ENCODE measurements around the gene FKBP1B. TPM values are rescaled to one million over a fixed set of nuclear protein-coding genes. Genes with fewer than 3 reads are reported as not detected.

FKBP1B gene
- total RNA-seq, 1 experiment from 2014 or later = 58.6 TPM

DNA sequence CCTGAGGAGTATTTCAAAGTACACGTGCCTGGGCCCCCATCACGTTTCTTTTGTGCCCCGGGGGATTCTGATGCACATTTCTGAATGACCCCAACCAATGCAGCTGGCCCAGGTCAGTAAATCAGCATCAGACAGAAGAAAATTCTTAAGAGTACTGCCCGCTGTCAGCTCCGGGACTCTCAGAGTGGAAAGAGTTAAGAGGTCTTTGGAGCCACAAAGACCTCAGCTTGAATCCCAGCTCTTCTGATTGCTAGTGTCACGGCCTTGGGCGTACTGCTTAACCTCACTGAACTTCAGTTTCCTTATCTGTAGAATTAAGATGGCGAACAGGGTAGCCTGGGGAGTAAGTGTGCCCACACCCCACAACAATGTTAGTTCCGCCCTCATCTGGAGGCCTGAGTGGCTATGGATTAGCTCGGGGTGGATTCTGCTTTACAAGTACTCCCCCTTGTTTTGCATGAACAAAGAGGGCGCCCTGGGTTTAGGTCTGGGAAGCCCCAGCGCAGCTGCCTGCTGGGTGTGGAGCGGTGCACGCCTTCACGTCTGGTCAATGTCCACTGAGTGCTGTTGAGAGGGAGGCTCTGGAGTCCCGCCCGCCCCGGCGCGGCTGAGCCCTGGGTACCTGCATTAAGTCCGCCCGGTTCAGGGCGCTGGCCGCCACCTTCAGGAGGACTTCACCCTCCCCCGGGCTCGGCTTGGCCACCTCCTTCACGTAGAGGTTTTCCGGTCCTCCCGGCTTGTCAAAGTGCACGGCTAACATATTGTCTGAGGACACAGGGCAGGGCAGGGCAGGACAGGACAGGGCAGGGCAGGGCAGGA lies 34.2 kb downstream of the FKBP1B start (continued):
- TF ChIP-seq, protein P1, sequence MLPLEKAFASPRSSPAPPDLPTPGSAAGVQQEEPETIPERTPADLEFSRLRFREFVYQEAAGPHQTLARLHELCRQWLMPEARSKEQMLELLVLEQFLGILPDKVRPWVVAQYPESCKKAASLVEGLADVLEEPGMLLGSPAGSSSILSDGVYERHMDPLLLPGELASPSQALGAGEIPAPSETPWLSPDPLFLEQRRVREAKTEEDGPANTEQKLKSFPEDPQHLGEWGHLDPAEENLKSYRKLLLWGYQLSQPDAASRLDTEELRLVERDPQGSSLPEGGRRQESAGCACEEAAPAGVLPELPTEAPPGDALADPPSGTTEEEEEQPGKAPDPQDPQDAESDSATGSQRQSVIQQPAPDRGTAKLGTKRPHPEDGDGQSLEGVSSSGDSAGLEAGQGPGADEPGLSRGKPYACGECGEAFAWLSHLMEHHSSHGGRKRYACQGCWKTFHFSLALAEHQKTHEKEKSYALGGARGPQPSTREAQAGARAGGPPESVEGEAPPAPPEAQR (CRISPR knock-in tag; IDR thresholded peaks at IDR 0.05) = no peak
- TF ChIP-seq RORB (CRISPR knock-in tag; IDR thresholded peaks at IDR 0.05) (no peak), ZNF263 (CRISPR knock-in tag; IDR thresholded peaks at IDR 0.05; ENCODE audit: low read depth) (no peak), ZNF121 (CRISPR knock-in tag; IDR thresholded peaks at IDR 0.05) (peak; percentile 100), ZNF423 (CRISPR knock-in tag; IDR thresholded peaks at IDR 0.05) (no peak), ZNF219 (CRISPR knock-in tag; IDR thresholded peaks at IDR 0.05; ENCODE audit: borderline replicate concordance) (0 out of 2 replicates have a peak, but pooled peaks have one; percentile 53)
- TF ChIP-seq, protein P2, sequence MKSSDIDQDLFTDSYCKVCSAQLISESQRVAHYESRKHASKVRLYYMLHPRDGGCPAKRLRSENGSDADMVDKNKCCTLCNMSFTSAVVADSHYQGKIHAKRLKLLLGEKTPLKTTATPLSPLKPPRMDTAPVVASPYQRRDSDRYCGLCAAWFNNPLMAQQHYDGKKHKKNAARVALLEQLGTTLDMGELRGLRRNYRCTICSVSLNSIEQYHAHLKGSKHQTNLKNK (CRISPR knock-in tag; IDR thresholded peaks at IDR 0.05) = no peak
- TF ChIP-seq, protein P3, sequence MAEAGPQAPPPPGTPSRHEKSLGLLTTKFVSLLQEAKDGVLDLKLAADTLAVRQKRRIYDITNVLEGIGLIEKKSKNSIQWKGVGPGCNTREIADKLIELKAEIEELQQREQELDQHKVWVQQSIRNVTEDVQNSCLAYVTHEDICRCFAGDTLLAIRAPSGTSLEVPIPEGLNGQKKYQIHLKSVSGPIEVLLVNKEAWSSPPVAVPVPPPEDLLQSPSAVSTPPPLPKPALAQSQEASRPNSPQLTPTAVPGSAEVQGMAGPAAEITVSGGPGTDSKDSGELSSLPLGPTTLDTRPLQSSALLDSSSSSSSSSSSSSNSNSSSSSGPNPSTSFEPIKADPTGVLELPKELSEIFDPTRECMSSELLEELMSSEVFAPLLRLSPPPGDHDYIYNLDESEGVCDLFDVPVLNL (CRISPR knock-in tag; IDR thresholded peaks at IDR 0.05; ENCODE audit: borderline replicate concordance, low read depth) = no peak
- TF ChIP-seq, protein P4, sequence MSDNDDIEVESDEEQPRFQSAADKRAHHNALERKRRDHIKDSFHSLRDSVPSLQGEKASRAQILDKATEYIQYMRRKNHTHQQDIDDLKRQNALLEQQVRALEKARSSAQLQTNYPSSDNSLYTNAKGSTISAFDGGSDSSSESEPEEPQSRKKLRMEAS (CRISPR knock-in tag; IDR thresholded peaks at IDR 0.05) = peak; percentile 74
- TF ChIP-seq, protein P5, sequence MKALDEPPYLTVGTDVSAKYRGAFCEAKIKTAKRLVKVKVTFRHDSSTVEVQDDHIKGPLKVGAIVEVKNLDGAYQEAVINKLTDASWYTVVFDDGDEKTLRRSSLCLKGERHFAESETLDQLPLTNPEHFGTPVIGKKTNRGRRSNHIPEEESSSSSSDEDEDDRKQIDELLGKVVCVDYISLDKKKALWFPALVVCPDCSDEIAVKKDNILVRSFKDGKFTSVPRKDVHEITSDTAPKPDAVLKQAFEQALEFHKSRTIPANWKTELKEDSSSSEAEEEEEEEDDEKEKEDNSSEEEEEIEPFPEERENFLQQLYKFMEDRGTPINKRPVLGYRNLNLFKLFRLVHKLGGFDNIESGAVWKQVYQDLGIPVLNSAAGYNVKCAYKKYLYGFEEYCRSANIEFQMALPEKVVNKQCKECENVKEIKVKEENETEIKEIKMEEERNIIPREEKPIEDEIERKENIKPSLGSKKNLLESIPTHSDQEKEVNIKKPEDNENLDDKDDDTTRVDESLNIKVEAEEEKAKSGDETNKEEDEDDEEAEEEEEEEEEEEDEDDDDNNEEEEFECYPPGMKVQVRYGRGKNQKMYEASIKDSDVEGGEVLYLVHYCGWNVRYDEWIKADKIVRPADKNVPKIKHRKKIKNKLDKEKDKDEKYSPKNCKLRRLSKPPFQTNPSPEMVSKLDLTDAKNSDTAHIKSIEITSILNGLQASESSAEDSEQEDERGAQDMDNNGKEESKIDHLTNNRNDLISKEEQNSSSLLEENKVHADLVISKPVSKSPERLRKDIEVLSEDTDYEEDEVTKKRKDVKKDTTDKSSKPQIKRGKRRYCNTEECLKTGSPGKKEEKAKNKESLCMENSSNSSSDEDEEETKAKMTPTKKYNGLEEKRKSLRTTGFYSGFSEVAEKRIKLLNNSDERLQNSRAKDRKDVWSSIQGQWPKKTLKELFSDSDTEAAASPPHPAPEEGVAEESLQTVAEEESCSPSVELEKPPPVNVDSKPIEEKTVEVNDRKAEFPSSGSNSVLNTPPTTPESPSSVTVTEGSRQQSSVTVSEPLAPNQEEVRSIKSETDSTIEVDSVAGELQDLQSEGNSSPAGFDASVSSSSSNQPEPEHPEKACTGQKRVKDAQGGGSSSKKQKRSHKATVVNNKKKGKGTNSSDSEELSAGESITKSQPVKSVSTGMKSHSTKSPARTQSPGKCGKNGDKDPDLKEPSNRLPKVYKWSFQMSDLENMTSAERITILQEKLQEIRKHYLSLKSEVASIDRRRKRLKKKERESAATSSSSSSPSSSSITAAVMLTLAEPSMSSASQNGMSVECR (CRISPR knock-in tag; IDR thresholded peaks at IDR 0.05; ENCODE audit: borderline replicate concordance) = peak; percentile 47; the same call in 1 of the 2 replicates

DNA sequence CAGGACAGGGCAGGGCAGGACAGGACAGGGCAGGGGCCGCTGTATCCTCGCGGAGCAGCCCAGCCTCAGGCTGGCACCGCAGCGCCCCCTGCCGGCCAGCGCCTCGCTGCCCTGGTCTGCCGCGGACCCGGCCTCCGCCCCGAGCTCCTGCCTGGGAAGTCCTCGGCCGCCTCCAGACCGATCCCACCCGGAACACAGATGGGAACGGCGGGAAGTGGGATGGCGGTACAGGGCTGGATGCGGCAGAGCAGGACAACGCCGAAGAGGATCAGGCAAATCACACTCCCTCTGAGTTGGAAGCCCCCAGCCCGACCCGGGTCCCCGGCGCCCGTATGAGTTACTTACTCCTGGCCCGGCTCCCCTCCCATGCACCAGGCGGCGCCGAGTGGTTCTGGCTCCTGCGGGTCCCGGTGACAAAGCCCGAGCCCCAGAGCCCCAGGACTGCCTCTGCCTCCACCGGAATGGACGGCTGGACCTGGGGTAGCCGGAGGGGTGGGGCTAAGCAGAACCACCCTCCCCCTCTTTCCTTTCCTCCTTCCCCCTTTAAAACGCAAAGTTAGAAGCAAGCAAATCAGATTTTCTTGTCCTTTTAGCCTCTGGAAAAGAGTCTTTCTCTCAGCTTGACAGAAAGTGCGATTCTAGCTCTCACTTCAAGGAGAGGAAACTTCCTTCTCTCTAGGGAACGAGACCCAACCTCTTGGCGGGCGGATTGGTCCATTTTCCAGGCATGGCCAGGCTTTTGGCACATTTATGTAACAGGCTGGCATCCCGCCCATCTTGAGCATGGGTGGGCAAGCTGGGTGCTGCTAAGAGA lies 35.1 kb downstream of the FKBP1B start, which contains the start of gene TP53I3:
TSS of gene TP53I3 (minus strand) at position 449 of the 814 bp plus-strand sequence. CDS start 508 bp downstream, outside the sequence.
- Mint-ChIP-seq H3K27ac (peak within 1 kb of the TSS; percentile 98), H3K9me3 (no peaks in the 10 kb centered on the region), H3K27me3 (ENCODE audit: low read depth) (no peaks in the 10 kb centered on the region), H3K4me1 (peaks cover 20% of the 10 kb centered on the region), H3K36me3 (peaks cover 30% of the 10 kb centered on the region), H3K4me3 (peak within 1 kb of the TSS; percentile 89)
- ATAC-seq = peak; percentile 85
- peak; percentile 94 for DNase-seq (ENCODE audit: low spot score)
- POLR2A ChIA-PET = interaction anchor here (1.0 to 3.0 kb wide), 12 partner anchors 8 to 325 kb away, joined by 3 to 30 read pairs (median 5); partner anchors contain the start of genes ATAD2B, FAM228B, SF3B6 and WDCP
- CTCF ChIA-PET = interaction anchor here (0.5 to 3.4 kb wide), 48 partner anchors 8 to 901 kb away, joined by 3 to 64 read pairs (median 5); partner anchors contain the start of genes ATAD2B, FAM228B, FKBP1B and PFN4
- TF ChIP-seq TP53 (CRISPR knock-in tag; IDR thresholded peaks at IDR 0.05) (no peak), ETV6 (CRISPR knock-in tag; IDR thresholded peaks at IDR 0.05) (0 out of 2 replicates have a peak, but pooled peaks have one; percentile 51), ESRRA (CRISPR knock-in tag; IDR thresholded peaks at IDR 0.05; ENCODE audit: borderline replicate concordance) (no peak; the same call in 1 of the 2 replicates), JAZF1 (CRISPR knock-in tag; IDR thresholded peaks at IDR 0.05) (no peak), IRF2 (CRISPR knock-in tag; IDR thresholded peaks at IDR 0.05; ENCODE audit: borderline replicate concordance, low read depth) (no peak), KAT7 (CRISPR knock-in tag; IDR thresholded peaks at IDR 0.05; ENCODE audit: borderline replicate concordance) (0 out of 2 replicates have a peak, but pooled peaks have one; percentile 29), CREM (CRISPR knock-in tag; IDR thresholded peaks at IDR 0.05) (peak; percentile 45; the same call in 1 of the 2 replicates), SMAD3 (CRISPR knock-in tag; IDR thresholded peaks at IDR 0.05; ENCODE audit: borderline replicate concordance) (no peak)
- TF ChIP-seq, protein P6, sequence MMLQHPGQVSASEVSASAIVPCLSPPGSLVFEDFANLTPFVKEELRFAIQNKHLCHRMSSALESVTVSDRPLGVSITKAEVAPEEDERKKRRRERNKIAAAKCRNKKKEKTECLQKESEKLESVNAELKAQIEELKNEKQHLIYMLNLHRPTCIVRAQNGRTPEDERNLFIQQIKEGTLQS (CRISPR knock-in tag; conservative IDR thresholded peaks at IDR 0.05) = no peak
- TF ChIP-seq, protein P4 (CRISPR knock-in tag; IDR thresholded peaks at IDR 0.05) = 0 out of 2 replicates have a peak, but pooled peaks have one; percentile 3
- TF ChIP-seq, protein P7, sequence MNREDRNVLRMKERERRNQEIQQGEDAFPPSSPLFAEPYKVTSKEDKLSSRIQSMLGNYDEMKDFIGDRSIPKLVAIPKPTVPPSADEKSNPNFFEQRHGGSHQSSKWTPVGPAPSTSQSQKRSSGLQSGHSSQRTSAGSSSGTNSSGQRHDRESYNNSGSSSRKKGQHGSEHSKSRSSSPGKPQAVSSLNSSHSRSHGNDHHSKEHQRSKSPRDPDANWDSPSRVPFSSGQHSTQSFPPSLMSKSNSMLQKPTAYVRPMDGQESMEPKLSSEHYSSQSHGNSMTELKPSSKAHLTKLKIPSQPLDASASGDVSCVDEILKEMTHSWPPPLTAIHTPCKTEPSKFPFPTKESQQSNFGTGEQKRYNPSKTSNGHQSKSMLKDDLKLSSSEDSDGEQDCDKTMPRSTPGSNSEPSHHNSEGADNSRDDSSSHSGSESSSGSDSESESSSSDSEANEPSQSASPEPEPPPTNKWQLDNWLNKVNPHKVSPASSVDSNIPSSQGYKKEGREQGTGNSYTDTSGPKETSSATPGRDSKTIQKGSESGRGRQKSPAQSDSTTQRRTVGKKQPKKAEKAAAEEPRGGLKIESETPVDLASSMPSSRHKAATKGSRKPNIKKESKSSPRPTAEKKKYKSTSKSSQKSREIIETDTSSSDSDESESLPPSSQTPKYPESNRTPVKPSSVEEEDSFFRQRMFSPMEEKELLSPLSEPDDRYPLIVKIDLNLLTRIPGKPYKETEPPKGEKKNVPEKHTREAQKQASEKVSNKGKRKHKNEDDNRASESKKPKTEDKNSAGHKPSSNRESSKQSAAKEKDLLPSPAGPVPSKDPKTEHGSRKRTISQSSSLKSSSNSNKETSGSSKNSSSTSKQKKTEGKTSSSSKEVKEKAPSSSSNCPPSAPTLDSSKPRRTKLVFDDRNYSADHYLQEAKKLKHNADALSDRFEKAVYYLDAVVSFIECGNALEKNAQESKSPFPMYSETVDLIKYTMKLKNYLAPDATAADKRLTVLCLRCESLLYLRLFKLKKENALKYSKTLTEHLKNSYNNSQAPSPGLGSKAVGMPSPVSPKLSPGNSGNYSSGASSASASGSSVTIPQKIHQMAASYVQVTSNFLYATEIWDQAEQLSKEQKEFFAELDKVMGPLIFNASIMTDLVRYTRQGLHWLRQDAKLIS (CRISPR knock-in tag; IDR thresholded peaks at IDR 0.05; ENCODE audit: borderline replicate concordance) = no peak
